ENCODE measurements around the gene CBX4. TPM values are rescaled to one million over a fixed set of nuclear protein-coding genes. Genes with fewer than 3 reads are reported as not detected.
A peak's percentile ranks its signal among the peaks of the same experiment; 100 is the strongest.

The CBX4 gene
- polyA plus RNA-seq, 1 of the 3 experiments (the other 2 are of a cell fraction) = 21.9 TPM

DNA sequence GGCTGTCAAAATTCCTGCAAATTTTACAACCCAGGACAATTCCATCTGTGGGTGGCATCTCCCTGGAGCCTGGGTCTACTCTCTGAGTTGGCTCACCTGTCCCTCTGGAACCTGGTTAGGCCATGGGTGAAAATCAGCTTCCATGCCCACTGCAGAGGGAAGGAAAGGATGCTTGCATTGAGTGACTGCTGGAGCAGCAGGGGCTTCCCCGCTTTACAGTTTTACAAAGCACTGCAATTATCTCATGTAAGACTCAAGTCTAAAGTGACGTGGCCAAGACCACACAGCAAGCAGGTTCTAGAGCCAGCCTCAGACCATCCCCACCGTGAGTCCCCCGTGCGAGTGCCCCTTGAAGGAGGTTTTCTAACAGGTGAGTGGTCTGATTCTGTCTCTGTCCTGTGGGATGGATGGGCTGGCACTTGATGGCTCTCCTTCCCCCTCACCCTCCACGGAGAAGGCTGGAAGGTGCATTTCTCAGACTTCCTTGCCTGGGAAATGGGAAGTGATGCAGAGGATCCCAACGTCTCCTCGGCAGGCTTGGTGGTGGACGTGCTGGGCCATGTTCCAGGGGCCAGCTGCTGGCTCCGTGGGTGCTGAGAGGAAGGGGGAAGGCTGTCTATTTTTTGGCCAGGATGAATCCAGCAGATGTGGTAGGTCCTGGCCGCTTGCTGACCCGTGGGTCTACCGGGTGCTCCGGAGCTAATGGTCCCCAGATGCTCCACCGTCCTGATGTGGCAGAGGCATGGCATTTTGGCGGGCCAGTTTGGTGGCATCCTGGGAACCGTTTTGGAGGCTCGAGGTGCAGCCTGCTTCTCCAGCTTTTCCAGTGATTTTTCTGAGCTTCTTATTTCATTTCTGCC lies 26.3 kb upstream of the CBX4 start (continued):
- no peak for TF ChIP-seq YY1 (IDR thresholded peaks at IDR 0.05; ENCODE audit: low read depth)
- TF ChIP-seq, protein P1, sequence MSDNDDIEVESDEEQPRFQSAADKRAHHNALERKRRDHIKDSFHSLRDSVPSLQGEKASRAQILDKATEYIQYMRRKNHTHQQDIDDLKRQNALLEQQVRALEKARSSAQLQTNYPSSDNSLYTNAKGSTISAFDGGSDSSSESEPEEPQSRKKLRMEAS (IDR thresholded peaks at IDR 0.05; ENCODE audit: low read depth) = no peak
- TF ChIP-seq, protein P2, sequence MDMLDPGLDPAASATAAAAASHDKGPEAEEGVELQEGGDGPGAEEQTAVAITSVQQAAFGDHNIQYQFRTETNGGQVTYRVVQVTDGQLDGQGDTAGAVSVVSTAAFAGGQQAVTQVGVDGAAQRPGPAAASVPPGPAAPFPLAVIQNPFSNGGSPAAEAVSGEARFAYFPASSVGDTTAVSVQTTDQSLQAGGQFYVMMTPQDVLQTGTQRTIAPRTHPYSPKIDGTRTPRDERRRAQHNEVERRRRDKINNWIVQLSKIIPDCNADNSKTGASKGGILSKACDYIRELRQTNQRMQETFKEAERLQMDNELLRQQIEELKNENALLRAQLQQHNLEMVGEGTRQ (IDR thresholded peaks at IDR 0.05; ENCODE audit: borderline replicate concordance, low read depth, low read length) = no peak
- TF ChIP-seq TCF12 (IDR thresholded peaks at IDR 0.05) = no peak

DNA sequence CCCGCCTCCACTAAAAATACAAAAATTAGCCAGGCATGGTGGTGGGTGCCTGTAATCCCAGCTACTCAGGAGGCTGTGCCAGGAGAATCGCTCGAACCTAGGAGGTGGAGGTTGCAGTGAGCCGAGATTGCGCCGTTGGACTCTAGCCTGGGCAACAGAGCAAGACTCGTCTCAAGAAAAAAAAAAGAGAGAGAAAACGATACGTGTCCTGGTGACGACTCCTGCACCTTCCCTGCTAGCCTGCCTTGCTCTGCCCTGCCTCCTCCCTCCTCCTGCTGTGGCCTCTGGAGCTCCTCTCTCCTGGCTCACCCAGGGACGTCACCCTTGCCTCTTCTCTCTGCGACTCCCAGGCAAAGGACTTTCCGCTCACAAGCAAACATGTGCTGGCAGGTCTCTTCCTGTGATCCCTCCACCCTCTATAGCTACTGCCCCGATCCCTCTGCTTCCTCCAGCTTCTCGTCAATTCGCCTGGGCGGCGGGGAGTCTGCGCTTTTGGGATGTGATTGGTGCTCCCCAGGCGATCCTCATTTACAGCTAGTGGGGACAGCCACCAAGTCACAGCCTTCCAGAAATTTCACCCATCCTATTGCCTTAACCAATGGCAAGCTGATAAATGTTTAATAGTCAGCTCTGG lies 25.5 kb upstream of the CBX4 start:
- H3K4me1 ChIP-seq (ENCODE audit: control insufficient read depth in 1 of 2, insufficient read depth in 2 of 2, low read depth in 1 of 2, low read length in 1 of 2) = no peaks in the 10 kb centered on the region
- POLR2A ChIA-PET = no interaction called here

More for the DNA sequence above, 25.5 kb upstream of the CBX4 start:
- no peak overlapping the region for H3K27ac ChIP-seq (ENCODE audit: low read depth in 2 of 2, low read length in 1 of 2)
- no peaks in the 10 kb centered on the region for H3K79me2 ChIP-seq (ENCODE audit: insufficient read depth)
- no peaks in the 10 kb centered on the region for H3K9me2 ChIP-seq
- H3K9me3 ChIP-seq = no peaks in the 10 kb centered on the region
- no peak overlapping the region for H2AFZ ChIP-seq (ENCODE audit: low read depth)
- H3F3A ChIP-seq (replicated peaks; ENCODE audit: insufficient read depth) = peaks cover 9% of the 10 kb centered on the region
- TF ChIP-seq, protein P3, sequence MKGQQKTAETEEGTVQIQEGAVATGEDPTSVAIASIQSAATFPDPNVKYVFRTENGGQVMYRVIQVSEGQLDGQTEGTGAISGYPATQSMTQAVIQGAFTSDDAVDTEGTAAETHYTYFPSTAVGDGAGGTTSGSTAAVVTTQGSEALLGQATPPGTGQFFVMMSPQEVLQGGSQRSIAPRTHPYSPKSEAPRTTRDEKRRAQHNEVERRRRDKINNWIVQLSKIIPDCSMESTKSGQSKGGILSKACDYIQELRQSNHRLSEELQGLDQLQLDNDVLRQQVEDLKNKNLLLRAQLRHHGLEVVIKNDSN (IDR thresholded peaks at IDR 0.05; ENCODE audit: borderline replicate concordance, low read depth) = no peak
- TF ChIP-seq EP300 (IDR thresholded peaks at IDR 0.05; ENCODE audit: borderline replicate concordance in 1 of 2, low read depth in 1 of 2, low read length in 1 of 2) (no peak), FOSL2 (IDR thresholded peaks at IDR 0.05; ENCODE audit: borderline replicate concordance, low read depth) (no peak), RCOR1 (IDR thresholded peaks at IDR 0.05; ENCODE audit: low read length) (no peak), YY1 (IDR thresholded peaks at IDR 0.05; ENCODE audit: low read depth) (no peak), NFIC (IDR thresholded peaks at IDR 0.05; ENCODE audit: borderline replicate concordance) (no peak), IRF3 (IDR thresholded peaks at IDR 0.05; ENCODE audit: low read depth, low read length) (no peak), SMC3 (IDR thresholded peaks at IDR 0.05; ENCODE audit: low read depth, low read length) (no peak), NRF1 (IDR thresholded peaks at IDR 0.05; ENCODE audit: low read depth, low read length) (no peak), RAD21 (IDR thresholded peaks at IDR 0.05; ENCODE audit: low read length) (no peak), TAF1 (IDR thresholded peaks at IDR 0.05; ENCODE audit: borderline replicate concordance, low read depth, low read length) (no peak), CHD2 (IDR thresholded peaks at IDR 0.05; ENCODE audit: low read length, partially characterized antibody) (no peak), POLR2AphosphoS5 (IDR thresholded peaks at IDR 0.05; ENCODE audit: low read depth, low read length) (no peak), TCF12 (IDR thresholded peaks at IDR 0.05) (no peak), MXI1 (IDR thresholded peaks at IDR 0.05; ENCODE audit: low read depth, low read length) (no peak)
- TF ChIP-seq, protein P4, sequence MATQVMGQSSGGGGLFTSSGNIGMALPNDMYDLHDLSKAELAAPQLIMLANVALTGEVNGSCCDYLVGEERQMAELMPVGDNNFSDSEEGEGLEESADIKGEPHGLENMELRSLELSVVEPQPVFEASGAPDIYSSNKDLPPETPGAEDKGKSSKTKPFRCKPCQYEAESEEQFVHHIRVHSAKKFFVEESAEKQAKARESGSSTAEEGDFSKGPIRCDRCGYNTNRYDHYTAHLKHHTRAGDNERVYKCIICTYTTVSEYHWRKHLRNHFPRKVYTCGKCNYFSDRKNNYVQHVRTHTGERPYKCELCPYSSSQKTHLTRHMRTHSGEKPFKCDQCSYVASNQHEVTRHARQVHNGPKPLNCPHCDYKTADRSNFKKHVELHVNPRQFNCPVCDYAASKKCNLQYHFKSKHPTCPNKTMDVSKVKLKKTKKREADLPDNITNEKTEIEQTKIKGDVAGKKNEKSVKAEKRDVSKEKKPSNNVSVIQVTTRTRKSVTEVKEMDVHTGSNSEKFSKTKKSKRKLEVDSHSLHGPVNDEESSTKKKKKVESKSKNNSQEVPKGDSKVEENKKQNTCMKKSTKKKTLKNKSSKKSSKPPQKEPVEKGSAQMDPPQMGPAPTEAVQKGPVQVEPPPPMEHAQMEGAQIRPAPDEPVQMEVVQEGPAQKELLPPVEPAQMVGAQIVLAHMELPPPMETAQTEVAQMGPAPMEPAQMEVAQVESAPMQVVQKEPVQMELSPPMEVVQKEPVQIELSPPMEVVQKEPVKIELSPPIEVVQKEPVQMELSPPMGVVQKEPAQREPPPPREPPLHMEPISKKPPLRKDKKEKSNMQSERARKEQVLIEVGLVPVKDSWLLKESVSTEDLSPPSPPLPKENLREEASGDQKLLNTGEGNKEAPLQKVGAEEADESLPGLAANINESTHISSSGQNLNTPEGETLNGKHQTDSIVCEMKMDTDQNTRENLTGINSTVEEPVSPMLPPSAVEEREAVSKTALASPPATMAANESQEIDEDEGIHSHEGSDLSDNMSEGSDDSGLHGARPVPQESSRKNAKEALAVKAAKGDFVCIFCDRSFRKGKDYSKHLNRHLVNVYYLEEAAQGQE (IDR thresholded peaks at IDR 0.05; ENCODE audit: low read depth, low read length) = no peak
- TF ChIP-seq, protein P1 (IDR thresholded peaks at IDR 0.05; ENCODE audit: low read depth) = no peak
- TF ChIP-seq, protein P2 (IDR thresholded peaks at IDR 0.05; ENCODE audit: borderline replicate concordance, low read depth, low read length) = no peak
- no peak overlapping the region for H3K4me2 ChIP-seq
- peaks cover 17% of the 10 kb centered on the region; the same call in 1 of the 2 replicates for H3K27me3 ChIP-seq (ENCODE audit: insufficient read depth)
- peak; percentile 24 for DNase-seq
- WGBS (ENCODE audit: low lambda C conversion rate) = 74% methylated on average over 20 of the region's 20 CpGs
- H3K4me3 ChIP-seq (ENCODE audit: low read depth in 2 of 2, low read length in 1 of 2) = no peak overlapping the region
- no peak overlapping the region for H3K9ac ChIP-seq
- H4K20me1 ChIP-seq (ENCODE audit: insufficient read depth) = no peaks in the 10 kb centered on the region
- H3K36me3 ChIP-seq (replicated peaks in 1 of 2; ENCODE audit: control insufficient read depth in 1 of 2, insufficient read depth in 2 of 2, low read length in 1 of 2) = no peaks in the 10 kb centered on the region
- CTCF ChIA-PET = interaction anchor here (0.7 to 2.4 kb wide), 9 partner anchors 10 to 141 kb away, joined by 3 to 9 read pairs (median 3); partner anchors contain the start of gene CBX4

All from SK-N-SH (cell line).